Parathyroid adenoma (tissue), 2 donors: ENCODE results near the gene KBTBD4.
"Not testable (repeated sequence)": the region's sequence is repeated elsewhere in the genome, so short reads cannot be mapped to it uniquely, and the experiment has no call there.

Experiments
- H2AFZ ChIP-seq: fragments of 300-600 bp; sonication (generic); one replicate; pipeline ENCODE4 v1.7.0; 2017; ENCODE audit warnings: antibody characterized with exemption, mild to moderate bottlenecking
- H3K27ac ChIP-seq: fragments of 300-600 bp; sonication (generic); one replicate; pipeline ENCODE4 v1.7.0; 2017
- H3K27me3 ChIP-seq: fragments of 300-600 bp; sonication (generic); one replicate; pipeline ENCODE4 v1.7.0; 2017; ENCODE audit warnings: low read length; ENCODE audit not compliant: control insufficient read depth, insufficient read depth
- H3K36me3 ChIP-seq: fragments of 300-600 bp; sonication (generic); one replicate; pipeline ENCODE4 v1.7.0; 2017; ENCODE audit warnings: low read length; ENCODE audit not compliant: control insufficient read depth, insufficient read depth
- H3K4me1 ChIP-seq: fragments of 300-600 bp; sonication (generic); one replicate; pipeline ENCODE4 v1.7.0; 2017; ENCODE audit warnings: control low read depth
- H3K4me2 ChIP-seq: fragments of 300-600 bp; sonication (generic); one replicate; pipeline ENCODE4 v1.7.0; 2017; ENCODE audit warnings: low read length
- H3K4me3 ChIP-seq: fragments of 300-600 bp; sonication (generic); one replicate; pipeline ENCODE4 v1.7.0; 2017; ENCODE audit warnings: low read depth, low read length
- H3K79me2 ChIP-seq: fragments of 300-600 bp; sonication (generic); one replicate; pipeline ENCODE4 v1.7.0; 2017; ENCODE audit warnings: control low read depth
- H3K9ac ChIP-seq: fragments of 300-600 bp; sonication (generic); one replicate; pipeline ENCODE4 v1.7.0; 2017; ENCODE audit warnings: mild to moderate bottlenecking
- H3K9me3 ChIP-seq: fragments of 300-600 bp; sonication (generic); one replicate; pipeline ENCODE4 v1.7.0; 2017; ENCODE audit warnings: low read length; ENCODE audit not compliant: control insufficient read depth
- TF ChIP-seq, protein P1 (sequence below): fragments of 300-600 bp; sonication (generic); IDR thresholded peaks from one replicate; pipeline ENCODE4 v1.7.0; 2017; ENCODE audit warnings: antibody characterized with exemption, mild to moderate bottlenecking
- donor health status: primary hyperparathyroidism.

KBTBD4 gene

DNA sequence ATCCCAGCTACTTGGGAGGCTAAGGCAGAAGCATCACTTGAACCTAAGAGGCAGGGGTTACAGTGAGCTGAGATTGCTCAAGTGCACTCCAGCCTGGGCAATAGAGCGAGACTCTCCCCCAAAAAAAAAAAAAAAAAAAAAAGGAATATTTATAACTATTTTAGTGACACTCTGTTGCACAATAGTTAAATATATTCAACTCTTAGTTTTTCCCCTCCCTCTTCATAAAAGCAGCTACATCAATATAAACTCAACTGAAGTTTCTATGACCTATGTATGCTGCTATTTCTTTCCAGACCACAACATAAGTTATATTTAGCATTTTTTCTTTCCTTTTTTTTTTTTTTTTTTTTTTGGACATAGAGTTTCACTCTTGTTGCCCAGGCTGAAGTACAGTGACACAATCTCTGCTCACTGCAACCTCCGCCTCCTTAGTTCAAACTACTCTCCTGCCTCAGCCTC is 45.0 kb downstream of the KBTBD4 start:
- peaks cover 2% of the 10 kb centered on the region for H3K4me1 ChIP-seq
- TF ChIP-seq, protein P1, sequence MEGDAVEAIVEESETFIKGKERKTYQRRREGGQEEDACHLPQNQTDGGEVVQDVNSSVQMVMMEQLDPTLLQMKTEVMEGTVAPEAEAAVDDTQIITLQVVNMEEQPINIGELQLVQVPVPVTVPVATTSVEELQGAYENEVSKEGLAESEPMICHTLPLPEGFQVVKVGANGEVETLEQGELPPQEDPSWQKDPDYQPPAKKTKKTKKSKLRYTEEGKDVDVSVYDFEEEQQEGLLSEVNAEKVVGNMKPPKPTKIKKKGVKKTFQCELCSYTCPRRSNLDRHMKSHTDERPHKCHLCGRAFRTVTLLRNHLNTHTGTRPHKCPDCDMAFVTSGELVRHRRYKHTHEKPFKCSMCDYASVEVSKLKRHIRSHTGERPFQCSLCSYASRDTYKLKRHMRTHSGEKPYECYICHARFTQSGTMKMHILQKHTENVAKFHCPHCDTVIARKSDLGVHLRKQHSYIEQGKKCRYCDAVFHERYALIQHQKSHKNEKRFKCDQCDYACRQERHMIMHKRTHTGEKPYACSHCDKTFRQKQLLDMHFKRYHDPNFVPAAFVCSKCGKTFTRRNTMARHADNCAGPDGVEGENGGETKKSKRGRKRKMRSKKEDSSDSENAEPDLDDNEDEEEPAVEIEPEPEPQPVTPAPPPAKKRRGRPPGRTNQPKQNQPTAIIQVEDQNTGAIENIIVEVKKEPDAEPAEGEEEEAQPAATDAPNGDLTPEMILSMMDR = no peak

DNA sequence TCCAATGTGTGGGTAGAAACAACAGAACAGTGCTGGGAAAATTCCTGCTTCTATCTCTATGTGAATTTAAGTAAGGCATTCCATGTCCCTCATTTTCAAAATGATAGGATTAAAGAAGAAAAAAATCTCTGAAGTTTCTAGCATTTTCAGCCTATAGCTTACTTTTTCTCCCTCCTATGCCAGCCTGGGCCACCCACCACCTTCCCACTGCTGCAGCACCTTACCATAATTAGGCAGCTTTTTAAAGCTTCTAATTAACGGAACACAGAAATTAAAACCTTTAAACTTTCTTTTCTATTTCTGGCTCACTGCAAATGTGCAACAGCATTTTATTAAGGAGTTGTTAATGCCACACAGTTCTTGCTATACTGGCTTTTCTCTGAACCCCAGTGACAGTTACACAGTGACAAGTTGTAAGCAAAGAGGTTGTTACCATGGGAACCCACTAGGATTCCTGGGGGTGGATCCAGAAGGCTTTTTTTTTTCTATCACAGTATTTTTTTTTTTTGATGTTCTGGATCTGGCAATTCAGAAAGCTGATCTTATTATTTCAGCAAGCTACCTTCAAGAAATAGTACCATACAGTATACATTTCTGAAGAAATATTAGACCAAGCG is 46.1 kb downstream of the KBTBD4 start:
- Histone ChIP-seq H2AFZ (no peak overlapping the region), H3K4me1 (no peaks in the 10 kb centered on the region), H3K27me3 (no peaks in the 10 kb centered on the region), H3K36me3 (no peaks in the 10 kb centered on the region), H3K4me3 (no peak overlapping the region), H3K9me3 (no peaks in the 10 kb centered on the region), H3K9ac (no peak overlapping the region), H3K4me2 (no peak overlapping the region), H3K27ac (no peak overlapping the region), H3K79me2 (peaks cover 59% of the 10 kb centered on the region)
- TF ChIP-seq, protein P1 = no peak

More for the DNA sequence above, 45.0 kb downstream of the KBTBD4 start:
- H3K27me3 ChIP-seq = no peaks in the 10 kb centered on the region
- H2AFZ ChIP-seq = no peak overlapping the region
- no peaks in the 10 kb centered on the region for H3K36me3 ChIP-seq
- no peak overlapping the region for H3K4me3 ChIP-seq
- no peak overlapping the region for H3K4me2 ChIP-seq
- H3K9ac ChIP-seq = no peak overlapping the region
- H3K27ac ChIP-seq = no peak overlapping the region
- H3K79me2 ChIP-seq = peaks cover 57% of the 10 kb centered on the region
- no peaks in the 10 kb centered on the region for H3K9me3 ChIP-seq

DNA sequence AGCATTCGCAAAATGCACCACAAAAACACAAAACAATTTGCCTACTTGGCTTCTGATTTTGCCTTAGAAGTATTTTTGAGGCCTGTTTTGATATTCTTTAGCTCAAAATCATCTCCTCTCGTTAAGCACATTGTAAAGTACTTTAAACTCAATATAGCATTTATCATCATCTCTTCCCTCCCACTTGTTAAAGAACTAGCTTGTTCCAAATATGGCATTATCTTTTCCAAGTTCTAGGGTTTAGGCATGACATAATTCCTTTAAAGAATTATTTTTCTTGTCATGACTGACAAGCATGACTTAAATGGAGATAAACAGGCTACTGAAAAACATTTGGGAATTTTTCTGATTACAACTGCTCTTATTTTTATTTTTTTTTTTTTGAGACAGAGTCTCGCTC is 47.1 kb downstream of the KBTBD4 start:
- H3K36me3 ChIP-seq = no peaks in the 10 kb centered on the region
- peaks cover 60% of the 10 kb centered on the region for H3K79me2 ChIP-seq
- H3K4me2 ChIP-seq = no peak overlapping the region
- no peak overlapping the region for H3K4me3 ChIP-seq
- H2AFZ ChIP-seq = no peak overlapping the region
- TF ChIP-seq, protein P1 = no peak
- H3K9ac ChIP-seq = no peak overlapping the region
- H3K9me3 ChIP-seq = no peaks in the 10 kb centered on the region
- H3K4me1 ChIP-seq = no peaks in the 10 kb centered on the region
- no peak overlapping the region for H3K27ac ChIP-seq
- H3K27me3 ChIP-seq = no peaks in the 10 kb centered on the region

DNA sequence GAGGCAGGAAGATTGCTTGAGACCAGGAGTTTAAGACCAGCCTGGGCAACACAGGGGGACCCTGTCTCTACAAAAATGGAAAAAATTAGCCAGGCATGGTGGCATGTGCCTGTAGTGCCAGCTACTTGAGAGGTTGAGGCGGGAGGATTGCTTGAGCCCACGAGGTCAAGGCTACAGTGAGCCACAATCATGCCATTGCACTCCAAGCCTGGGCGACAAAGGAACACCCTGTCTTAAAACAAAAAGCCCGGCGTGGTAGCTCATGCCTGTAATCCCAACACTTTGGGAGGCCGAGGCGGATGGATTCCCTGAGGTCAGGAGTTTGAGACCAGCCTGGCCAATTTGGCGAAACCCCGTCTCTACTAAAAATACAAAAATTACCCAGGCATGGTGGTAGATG is 48.0 kb downstream of the KBTBD4 start:
- H3K9ac ChIP-seq, H3K4me1 ChIP-seq: not testable (repeated sequence)

DNA sequence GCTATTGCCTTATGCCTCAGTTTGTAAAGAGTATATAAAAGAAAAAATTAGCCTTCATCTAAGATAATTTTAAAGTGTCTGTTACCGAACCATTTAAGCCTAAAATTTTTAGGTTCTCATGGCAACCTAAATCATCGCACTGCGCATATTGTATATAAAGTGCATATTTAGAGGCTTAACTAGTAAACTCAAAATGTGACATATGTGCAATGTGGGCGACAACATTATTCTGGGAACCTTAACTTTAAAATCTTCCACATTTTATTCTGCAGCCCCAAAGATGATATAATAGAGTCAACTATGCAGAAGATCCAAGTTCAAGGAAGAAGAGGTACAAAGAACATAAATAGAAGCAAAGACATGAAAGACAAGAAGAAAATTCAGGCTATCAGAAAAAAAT is 48.8 kb downstream of the KBTBD4 start:
- H3K4me2 ChIP-seq = no peak overlapping the region
- no peaks in the 10 kb centered on the region for H3K36me3 ChIP-seq
- H3K27ac ChIP-seq = no peak overlapping the region
- H2AFZ ChIP-seq = no peak overlapping the region
- H3K9me3 ChIP-seq = no peaks in the 10 kb centered on the region
- TF ChIP-seq, protein P1 = no peak
- H3K4me1 ChIP-seq = peaks cover 13% of the 10 kb centered on the region
- no peak overlapping the region for H3K9ac ChIP-seq
- no peaks in the 10 kb centered on the region for H3K27me3 ChIP-seq
- H3K79me2 ChIP-seq = peaks cover 51% of the 10 kb centered on the region
- no peak overlapping the region for H3K4me3 ChIP-seq

More for the DNA sequence above, 48.0 kb downstream of the KBTBD4 start:
- not testable (repeated sequence) for H3K36me3 ChIP-seq, H3K27me3 ChIP-seq, H3K9me3 ChIP-seq, H3K4me3 ChIP-seq, H3K27ac ChIP-seq, H3K4me2 ChIP-seq, H2AFZ ChIP-seq
- peaks cover 56% of the 10 kb centered on the region for H3K79me2 ChIP-seq
